CD4-positive, alpha-beta T cell treated with Interleukin-6 for 4 hours (primary cell): ENCODE data around the gene SMARCD1.
"Not testable (repeated sequence)": the region's sequence is repeated elsewhere in the genome, so short reads cannot be mapped to it uniquely, and the experiment has no call there.

Experiments used
- DNase-seq: peaks from one replicate; pipeline ENCODE4 v3.0.0-alpha.2; 2020; ENCODE audit warnings: mixed read lengths

Gene SMARCD1

DNA sequence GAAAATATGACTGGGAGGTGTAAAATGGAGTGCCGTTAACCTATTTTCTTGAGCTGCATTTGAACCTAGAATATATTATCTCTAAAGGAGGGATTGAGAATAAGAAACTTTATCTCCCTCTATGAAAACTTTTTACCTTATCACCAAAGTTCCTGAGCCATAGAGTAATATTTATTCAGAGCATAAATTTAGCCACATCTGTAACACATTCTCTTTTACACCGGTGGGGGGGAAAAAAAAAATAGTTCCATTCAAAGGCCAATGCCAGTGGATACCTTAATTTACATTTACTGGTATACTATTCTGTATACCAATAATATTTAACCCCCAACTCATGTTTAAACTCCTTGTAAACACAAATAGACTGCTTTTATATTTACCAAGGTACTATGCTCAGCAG lies 60.3 kb downstream of the SMARCD1 start:
- DNase-seq = no peak

DNA sequence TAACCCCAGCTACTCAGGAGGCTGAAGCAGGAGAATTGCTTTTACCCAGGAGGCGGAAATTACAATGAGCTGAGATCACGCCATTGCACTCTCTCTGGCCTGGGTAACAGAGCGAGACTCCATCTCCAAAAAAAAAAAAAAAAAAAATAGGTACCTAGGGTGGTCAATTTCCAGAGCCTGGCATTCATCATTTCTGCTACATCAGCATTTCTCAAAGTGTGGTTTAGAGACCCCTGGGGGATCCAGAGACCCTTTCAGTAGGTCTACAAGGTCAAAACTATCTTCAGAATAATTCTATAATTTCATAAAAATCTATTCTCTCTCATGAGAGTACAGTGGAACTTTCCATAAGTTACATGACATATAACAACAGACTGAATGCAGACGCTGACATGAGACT lies 62.1 kb downstream of the SMARCD1 start:
- DNase-seq = no peak

DNA sequence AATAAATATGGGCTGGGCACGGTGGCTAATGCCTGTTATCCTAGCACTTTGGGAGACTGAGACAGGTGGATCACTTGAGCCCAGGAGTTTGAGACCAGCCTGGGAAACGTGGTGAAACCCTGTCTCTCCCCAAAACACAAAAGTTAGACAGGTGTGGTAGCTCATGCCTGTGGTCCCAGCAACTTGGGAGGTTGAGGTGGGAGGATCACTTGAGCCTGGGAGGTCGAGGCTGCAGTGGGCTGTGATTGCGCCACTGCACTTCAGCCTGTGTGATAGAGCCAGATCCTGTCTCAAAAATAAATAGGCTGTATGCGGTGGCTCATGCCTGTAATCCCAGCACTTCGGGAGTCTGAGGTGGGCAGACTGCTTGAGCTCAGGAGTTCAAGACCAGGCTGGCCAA lies 62.9 kb downstream of the SMARCD1 start:
- DNase-seq = not testable (repeated sequence)

DNA sequence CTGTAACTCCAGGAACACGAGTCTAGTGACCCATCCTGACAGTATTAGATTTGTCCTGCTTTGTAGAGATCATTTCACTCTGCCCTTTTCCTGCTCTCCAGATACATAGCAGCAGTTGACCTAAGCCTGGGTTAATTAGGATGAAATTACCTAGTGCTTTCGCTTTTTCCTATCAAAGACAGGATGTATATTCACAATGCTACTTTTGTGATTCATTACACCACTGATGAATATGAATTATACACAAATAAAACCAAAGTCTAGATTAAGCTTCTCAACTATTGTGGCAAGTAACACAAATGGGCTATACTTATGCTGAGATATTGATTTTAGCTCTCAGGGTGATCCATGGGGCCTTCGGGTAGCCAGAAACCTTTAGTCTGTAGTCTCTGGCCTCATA lies 64.2 kb downstream of the SMARCD1 start:
- no peak for DNase-seq
